Right lung (tissue), 5 donors: Measurements from ENCODE around the gene PHF21A. TPM values are rescaled to one million over a fixed set of nuclear protein-coding genes. Genes with fewer than 3 reads are reported as not detected.

ENCODE experiments used
- DNase-seq, 2 donors: peaks; one replicate each; pipeline ENCODE4 v3.0.0-alpha.2; 2013
- polyA plus RNA-seq, 5 donors: library from polyadenylated mRNA; unstranded; fragments of 120-200 nt; gene quantifications; one replicate each; pipeline versions ENCODE4 v1.2.1 to v1.2.3, GENCODE V29; 2013; ENCODE audit warnings: inconsistent platforms in 1 of 5, low replicate concordance in 1 of 5; ENCODE audit not compliant: insufficient read length in 5 of 5, insufficient read depth in 1 of 5

PHF21A gene
- polyA plus RNA-seq, 5 donors = 51.5 to 68.4 (median 64.1) TPM

DNA sequence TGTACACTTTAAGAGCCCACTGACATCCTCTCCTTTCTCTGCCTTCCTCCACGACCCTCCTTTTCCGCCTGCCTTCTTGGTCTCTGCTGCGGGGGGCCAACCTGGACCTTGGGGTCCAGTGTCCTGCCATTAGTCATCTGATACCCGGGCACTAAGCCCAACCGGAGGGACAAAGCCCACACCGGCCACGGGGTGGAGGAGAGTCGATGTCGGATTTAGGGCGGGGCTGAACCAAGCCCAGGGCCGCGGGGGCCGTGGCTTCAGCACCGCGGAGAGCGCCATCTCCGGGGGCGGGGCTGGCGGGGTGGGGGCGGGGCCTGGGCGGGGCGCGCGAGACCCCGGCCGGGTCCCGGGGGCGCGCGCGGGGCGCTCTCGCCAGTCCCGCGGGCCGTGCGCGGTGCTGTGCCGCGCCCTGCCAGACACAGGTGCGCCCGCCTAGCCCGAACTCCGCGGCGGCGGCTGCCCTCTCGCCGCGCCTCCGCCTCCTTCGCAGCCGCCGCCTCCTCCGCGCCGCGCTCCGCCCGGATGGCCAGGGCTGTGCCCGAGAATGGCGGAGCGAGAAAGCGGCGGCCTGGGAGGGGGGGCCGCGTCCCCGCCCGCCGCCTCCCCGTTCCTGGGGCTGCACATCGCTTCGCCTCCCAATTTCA is 235.9 kb downstream of the PHF21A start, which contains the start of gene MAPK8IP1:
Gene MAPK8IP1 (plus strand): TSS at position 378 of the 647 bp plus-strand sequence. CDS start 170 bp downstream, at position 548.
- peak in 1 of 2 donors; percentile 26 for DNase-seq

GRCh38 chr11:45884596-45885185 is 236.6 kb downstream of the PHF21A start:
- DNase-seq = no peak

Other genes starting within 250 kb of the PHF21A start
- 10 to 100 TPM in 1 of 5 donors, 1 to 10 TPM in 4; 4.1 to 13.7 (median 5.5) TPM for gene MAPK8IP1, start 235.8 kb downstream of the PHF21A start, polyA plus RNA-seq
- under 1 TPM; 0.21 to 0.33 (median 0.27) TPM for gene FREY1, start 214.2 kb downstream of the PHF21A start, polyA plus RNA-seq
- 10 to 100 TPM in 4 of 5 donors, 1 to 10 TPM in 1; 9.2 to 18.1 (median 12.8) TPM for gene PEX16, start 203.6 kb downstream of the PHF21A start, polyA plus RNA-seq
- gene LARGE2, start 198.8 kb downstream of the PHF21A start, polyA plus RNA-seq = 10 to 100 TPM; 11.4 to 18.1 (median 14.5) TPM
- 10 to 100 TPM; 14.1 to 32.1 (median 21.2) TPM for gene CREB3L1, start 156.2 kb upstream of the PHF21A start, polyA plus RNA-seq
- 10 to 100 TPM; 26.6 to 53.1 (median 32.4) TPM for gene DGKZ, start 226.0 kb upstream of the PHF21A start, polyA plus RNA-seq